GM19395 (cell line): ENCODE results near the gene CCDC117.
"Not testable (repeated sequence)": the region's sequence is repeated elsewhere in the genome, so short reads cannot be mapped to it uniquely, and the experiment has no call there.

Source experiments
- ATAC-seq: cut with Tn5 transposase; IDR thresholded peaks from one replicate; pipeline ENCODE4 v1.9.1; 2021; ENCODE audit warnings: mild to moderate bottlenecking, moderate library complexity; ENCODE audit not compliant: unreplicated experiment

CCDC117 gene

DNA sequence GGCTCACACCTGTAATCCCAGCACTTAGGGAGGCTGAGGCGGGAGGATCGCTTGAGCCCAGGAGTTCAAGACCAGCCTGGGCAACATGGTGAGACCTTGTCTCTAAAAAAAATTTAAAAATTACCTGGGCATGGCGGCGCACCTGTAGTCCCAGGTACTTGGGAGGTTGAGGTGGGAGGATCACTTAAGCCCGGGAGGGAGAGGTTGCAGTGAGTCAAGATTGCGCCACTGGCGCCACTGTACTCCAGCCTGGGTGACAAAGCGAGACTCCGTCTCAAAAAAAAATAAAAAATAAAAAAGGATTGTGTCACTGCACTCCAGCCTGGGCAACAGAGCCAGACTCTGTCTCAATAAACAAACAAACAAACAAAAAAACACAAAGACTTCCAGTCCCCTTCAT lies 52.0 kb downstream of the CCDC117 start:
- not testable (repeated sequence) for ATAC-seq

DNA sequence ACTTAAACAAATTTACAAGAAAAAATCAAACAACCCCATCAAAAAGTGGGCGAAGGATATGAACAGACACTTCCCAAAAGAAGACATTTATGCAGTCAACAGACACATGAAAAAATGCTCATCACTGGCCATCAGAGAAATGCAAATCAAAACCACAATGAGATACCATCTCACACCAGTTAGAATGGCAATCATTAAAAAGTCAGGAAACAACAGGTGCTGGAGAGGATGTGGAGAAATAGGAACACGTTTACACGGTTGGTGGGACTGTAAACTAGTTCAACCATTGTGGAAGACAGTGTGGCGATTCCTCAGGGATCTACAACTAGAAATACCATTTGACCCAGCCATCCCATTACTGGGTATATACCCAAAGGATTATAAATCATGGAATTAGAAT lies 53.9 kb downstream of the CCDC117 start:
- ATAC-seq: not testable (repeated sequence)

DNA sequence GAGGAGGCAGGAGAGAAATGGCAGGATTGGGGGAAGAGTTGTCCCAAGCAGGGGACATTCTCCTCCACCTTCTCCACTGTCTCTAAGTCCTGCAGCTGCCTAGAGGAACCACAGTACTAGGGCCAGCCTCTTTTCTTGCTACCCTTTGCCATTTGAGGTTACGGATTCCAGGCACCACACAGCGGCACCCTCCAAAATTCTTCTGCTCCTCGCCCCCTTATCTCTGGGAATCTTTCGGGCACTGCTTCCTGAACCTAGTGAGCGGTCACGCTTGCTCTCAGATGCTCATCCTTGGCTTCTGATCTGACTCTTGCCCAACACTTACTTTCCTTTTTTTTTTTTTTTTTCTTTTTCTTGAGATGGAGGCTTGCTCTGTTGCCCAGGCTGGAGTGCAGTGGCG lies 54.4 kb downstream of the CCDC117 start:
- ATAC-seq: no peak

DNA sequence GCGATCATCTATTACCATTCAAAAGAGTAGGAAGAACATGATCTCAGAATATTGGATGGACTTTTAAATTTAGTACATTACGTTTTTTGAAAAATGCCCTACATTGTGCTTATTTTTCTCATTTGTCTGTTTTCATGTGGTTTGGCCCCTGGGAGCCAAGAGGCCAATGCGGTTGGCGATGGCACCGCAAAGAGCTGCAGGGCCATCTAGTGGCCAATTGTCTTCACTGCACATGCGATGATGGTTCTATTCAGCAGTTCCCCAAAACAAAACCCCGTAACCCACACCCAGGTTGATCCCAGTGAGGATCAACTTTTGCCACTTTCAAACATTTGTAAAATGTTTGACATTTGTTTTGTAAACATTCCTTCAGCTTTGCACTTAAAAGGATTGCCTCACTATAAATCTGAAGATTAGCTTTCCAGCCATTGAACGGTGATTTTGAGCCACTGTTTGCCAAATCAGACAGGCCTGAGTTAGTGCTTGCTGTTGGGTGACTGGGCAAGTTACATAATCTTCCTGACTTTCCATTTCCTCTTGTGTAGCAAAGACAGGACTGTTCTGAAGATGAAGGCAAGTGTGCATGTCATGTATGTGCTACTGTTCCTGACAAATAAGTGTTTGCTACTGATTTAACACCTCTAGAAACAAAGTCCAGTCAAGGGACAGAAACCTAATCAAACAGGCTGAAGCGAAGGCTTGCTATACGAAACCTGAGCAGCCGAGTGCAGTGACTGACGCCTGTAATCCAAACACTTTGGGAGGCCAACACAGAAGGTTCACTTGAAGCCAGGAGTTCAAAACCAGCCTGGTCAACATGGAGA lies 57.1 kb downstream of the CCDC117 start:
- no peak for ATAC-seq

DNA sequence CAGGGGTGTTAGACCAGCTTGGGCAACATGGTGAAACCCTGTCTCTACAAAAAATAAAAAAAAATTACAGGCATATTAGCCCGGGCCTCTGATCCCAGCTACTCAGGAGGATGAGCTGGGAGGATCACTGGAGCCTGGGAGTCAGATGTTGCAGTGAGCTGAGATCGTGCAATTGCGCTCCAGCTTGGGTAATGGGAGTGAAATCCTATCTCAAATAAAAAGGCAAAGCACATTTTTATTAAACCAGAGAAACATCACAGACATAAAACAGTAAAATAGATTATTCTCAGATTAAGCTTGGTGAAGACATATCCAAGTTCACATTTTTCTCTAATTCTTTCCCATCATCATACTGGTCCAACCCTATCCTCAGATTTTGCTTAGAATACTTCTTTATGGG lies 57.9 kb downstream of the CCDC117 start:
- no peak for ATAC-seq

DNA sequence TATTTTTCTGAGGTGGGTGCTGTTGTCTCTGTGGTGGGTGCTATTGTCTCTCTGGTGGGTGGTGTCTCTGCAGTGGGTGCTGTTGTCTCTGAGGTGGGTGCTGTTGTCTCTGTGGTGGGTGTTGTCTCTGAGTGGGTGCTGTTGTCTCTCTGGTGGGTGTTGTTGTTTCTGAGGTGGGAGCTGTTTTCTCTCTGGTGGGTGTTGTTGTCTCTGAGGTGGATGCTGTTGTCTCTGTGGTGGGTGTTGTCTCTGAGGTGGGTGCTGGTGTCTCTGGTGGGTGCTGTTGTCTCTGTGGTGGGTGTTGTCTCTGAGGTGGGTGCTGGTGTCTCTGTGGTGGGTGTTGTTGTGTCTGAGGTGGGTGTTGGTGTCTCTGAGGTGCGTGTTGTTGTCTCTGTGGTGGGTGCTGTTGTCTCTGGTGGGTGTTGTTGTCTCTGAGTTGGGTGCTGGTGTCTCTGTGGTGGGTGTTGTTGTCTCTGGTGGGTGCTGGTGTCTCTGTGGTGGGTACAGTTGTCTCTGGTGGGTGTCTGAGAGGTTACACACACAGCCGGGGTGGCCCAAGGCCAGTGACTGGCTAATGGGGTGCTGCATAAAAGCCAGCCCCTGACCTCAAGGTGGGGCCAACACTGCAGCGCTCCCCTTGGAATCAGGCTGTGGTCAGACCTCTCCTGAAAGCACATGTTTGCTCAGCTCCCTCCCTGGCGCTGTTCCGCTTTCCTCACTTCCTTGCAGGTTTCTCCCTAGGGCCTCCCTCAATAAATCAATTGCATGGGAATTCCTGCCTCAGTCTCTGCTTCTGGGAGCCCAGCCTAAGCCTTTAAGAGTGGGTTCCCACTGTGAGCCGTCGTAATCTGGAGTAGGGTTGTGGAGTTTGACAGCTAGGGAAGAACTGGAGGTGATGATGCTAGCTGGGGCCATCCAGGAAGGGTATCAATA lies 58.9 kb downstream of the CCDC117 start:
- no peak for ATAC-seq

DNA sequence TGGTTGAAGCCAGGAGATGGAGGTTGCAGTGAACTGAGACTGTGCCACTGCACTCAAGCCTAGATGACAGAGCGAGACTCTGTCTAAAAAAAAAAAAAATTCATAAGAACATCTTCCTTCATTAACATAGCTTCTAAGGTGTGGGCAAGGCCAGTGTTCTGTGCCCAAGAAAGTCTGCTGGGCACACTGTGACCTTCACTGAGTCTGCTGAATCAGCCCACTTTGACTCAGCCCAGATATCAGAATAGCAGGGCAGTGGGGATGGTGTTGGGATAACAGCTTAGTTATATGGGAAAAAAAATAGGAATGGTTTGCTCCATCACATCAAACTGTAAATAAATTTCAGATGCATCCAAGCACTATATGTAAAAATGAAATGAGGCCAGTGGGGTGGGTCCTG lies 60.2 kb downstream of the CCDC117 start:
- no peak for ATAC-seq

DNA sequence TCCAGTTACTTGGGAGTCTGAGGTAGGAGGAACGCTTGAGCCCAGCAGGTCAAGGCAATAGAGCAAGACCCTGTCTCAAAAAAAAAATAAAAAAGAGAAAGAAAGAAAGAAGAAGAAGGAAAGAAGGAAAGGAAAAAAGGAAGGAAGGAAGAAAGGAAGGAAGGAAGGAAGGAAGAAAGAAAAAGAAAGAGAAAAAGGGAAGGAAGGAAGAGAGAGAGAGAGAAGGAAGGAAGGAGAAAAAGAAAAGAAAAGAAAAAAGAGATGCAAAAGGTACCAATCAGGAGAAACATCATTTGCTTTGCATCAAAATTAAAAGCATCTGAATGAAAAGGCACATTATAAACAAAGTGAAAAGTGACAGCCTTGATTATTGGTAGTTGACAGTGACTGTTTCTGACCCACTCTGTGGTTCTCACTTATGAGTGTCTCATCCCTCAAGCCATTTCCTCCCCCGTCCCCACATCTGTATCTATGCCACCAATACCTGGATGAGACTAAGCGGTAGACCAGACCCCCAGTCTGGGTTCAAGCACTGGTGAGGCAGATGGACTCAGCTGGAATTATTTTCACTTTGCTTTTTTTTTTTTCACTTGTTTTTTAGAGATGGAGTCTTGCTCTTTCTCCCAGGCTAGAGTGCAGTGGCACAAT lies 60.9 kb downstream of the CCDC117 start:
- no peak for ATAC-seq

DNA sequence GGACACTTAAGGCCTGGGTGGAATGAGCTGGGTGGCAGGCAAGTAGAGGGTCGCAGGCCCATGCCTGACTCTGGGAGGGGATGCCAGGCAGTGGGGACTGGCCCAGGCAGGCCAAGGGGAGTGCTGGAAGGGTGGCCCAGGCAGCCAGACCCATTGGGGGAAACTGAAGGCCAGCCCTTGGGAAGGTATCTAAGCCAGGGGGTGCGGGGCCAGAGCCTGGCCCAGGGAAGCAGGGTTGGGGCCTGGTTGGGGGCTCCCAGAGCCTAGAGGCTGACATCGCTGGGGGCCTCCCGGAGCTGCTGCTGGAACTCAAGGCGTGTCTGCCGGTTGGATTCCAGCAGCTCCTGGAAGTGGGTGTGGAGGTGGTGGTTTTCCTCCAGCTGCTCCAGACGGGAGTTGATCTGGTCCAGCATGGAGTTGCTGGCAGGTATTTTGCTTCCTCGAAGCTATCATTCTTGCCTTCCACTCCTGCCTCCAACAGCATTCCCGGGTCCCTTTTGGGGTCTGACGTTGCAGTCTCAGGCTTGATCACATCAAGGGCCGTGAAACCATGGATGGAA lies 63.2 kb downstream of the CCDC117 start:
- ATAC-seq: no peak

DNA sequence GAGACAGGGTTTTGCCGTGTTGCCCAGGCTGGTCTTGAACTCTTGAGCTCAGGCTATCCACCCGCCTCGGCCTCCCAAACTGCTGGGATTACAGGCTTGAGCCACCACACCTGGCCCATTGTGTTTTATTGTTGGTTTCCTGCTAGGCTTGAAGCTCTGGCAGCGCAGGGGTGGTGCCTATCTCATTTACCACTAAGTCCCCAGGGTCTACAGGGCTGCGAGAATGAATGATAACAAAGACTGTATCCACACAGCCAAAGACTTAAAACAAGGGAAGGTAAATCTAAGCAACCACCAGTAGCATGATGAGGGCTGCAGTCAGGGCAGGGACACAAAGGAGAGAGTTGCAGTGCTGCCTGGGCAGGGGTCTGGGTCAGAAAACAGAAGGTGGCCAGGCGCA lies 65.1 kb downstream of the CCDC117 start:
- ATAC-seq: no peak
